Mesodermal cell (in vitro differentiated cells): ENCODE data around the gene SPATA9.
"Not testable (repeated sequence)": the region's sequence is repeated elsewhere in the genome, so short reads cannot be mapped to it uniquely, and the experiment has no call there.

Experiments used
- H3K27ac ChIP-seq: 2 replicates; pipeline ENCODE4 v1.7.0; 2013; ENCODE audit warnings: mild to moderate bottlenecking, low read depth, low read length, moderate library complexity; ENCODE audit not compliant: severe bottlenecking
- H3K36me3 ChIP-seq: 2 replicates; pipeline ENCODE4 v1.7.1; 2013; ENCODE audit warnings: mild to moderate bottlenecking, low read length, moderate library complexity; ENCODE audit not compliant: control insufficient read depth, insufficient read depth
- H3K4me1 ChIP-seq: one replicate; pipeline ENCODE4 v1.7.1; 2013; ENCODE audit warnings: mild to moderate bottlenecking, low read length; ENCODE audit not compliant: insufficient read depth, control insufficient read depth, poor library complexity, severe bottlenecking
- H3K4me3 ChIP-seq: 2 replicates; pipeline ENCODE4 v1.7.0; 2013; ENCODE audit warnings: low read length, control low read depth, mild to moderate bottlenecking; ENCODE audit not compliant: insufficient read depth, poor library complexity, severe bottlenecking; ENCODE audit errors: extremely low read depth
- H3K9me3 ChIP-seq: 2 replicates; pipeline ENCODE4 v1.7.1; 2013; ENCODE audit warnings: mild to moderate bottlenecking, low read length, moderate library complexity; ENCODE audit not compliant: control insufficient read depth
- WGBS, 2 experiments: methylation state at CpG; one replicate each; pipeline ENCODE4 v1.1.5; 2013; ENCODE audit warnings: missing lambda C conversion rate in 2 of 2; ENCODE audit not compliant: insufficient coverage in 2 of 2; 5-methylcytosine and 5-hydroxymethylcytosine counted together

Gene SPATA9

GRCh38 chr5:95641741-95642220 is 41.0 kb downstream of the SPATA9 start:
- no peaks in the 10 kb centered on the region for H3K9me3 ChIP-seq
- no peak overlapping the region for H3K27ac ChIP-seq
- H3K4me1 ChIP-seq = no peaks in the 10 kb centered on the region
- 90 to 91% methylated on average over 2 to 3 of the region's 5 CpGs for WGBS, 2 experiments
- H3K4me3 ChIP-seq = no peak overlapping the region
- no peaks in the 10 kb centered on the region for H3K36me3 ChIP-seq

- H3K27ac ChIP-seq = no peak overlapping the region
- H3K9me3 ChIP-seq = no peaks in the 10 kb centered on the region
- no peak overlapping the region for H3K4me3 ChIP-seq
- WGBS, 2 experiments = 76 to 84% methylated on average over 3 of the region's 3 CpGs
- no peaks in the 10 kb centered on the region for H3K4me1 ChIP-seq
- no peaks in the 10 kb centered on the region for H3K36me3 ChIP-seq
Observed at GRCh38 chr5:95638632-95639031, 44.2 kb downstream of the SPATA9 start.

DNA sequence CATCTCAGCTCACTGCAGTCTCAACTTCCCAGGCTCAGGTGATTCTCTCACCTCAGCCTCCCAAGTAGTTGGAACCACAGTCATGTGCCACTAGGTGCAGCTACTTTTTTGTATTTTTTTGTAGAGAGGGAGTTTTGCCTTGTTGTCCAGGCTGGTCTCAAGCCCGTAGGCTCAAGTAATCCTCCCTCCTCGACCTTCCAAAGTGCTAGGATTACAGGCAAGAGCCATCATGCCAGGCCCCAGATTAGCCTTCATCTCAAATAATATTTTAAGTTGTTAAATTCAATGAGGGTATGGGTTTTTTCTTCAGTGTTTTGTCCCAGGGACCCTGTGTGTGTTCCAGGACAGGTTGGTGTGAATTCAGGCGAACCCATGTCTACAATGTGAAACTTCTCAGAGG is 48.7 kb downstream of the SPATA9 start:
- WGBS, 2 experiments = 100% methylated on average over 1 of the region's 3 CpGs; no CpG with 5 or more reads in 1 of the 2 experiments
- no peak overlapping the region for H3K4me3 ChIP-seq

DNA sequence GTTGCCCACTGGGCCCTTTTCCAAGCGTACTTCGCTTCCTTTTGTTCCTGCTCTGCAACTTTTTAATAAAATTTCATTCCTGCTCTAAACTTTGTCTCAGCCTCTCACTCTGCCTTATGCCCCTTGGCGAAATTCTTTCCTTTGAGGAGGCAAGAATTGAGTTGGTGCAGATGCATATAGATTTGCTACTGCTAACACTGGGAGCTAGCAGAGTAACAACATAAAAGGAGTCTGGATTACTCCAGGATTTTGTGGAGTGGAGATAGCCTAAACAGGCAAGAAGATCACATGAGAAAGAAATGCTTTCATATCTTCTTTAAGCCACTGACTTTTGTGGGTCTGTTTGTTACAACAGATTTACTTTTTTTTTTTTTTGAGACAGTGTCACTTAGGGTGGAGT is 49.1 kb downstream of the SPATA9 start:
- Histone ChIP-seq H3K4me1 (peaks cover 14% of the 10 kb centered on the region), H3K9me3 (no peaks in the 10 kb centered on the region), H3K36me3 (no peaks in the 10 kb centered on the region), H3K27ac (no peak overlapping the region), H3K4me3 (no peak overlapping the region)
- WGBS, 2 experiments = 100% methylated on average over 2 of the region's 3 CpGs

More for the DNA sequence above, 48.7 kb downstream of the SPATA9 start:
- Histone ChIP-seq H3K27ac (no peak overlapping the region), H3K9me3 (no peaks in the 10 kb centered on the region), H3K4me1 (peaks cover 14% of the 10 kb centered on the region), H3K36me3 (no peaks in the 10 kb centered on the region)

GRCh38 chr5:95632942-95633341 is 49.8 kb downstream of the SPATA9 start:
- H3K36me3 ChIP-seq, H3K27ac ChIP-seq, H3K4me3 ChIP-seq, H3K9me3 ChIP-seq: not testable (repeated sequence)
- peaks cover 14% of the 10 kb centered on the region for H3K4me1 ChIP-seq
- WGBS, 2 experiments = 83% methylated on average over 1 of the region's 2 CpGs; no CpG with 5 or more reads in 1 of the 2 experiments

GRCh38 chr5:95631991-95632675 is 50.7 kb downstream of the SPATA9 start:
- 81 to 93% methylated on average over 1 to 3 of the region's 4 CpGs for WGBS, 2 experiments
- Histone ChIP-seq H3K9me3 (no peaks in the 10 kb centered on the region), H3K4me3 (no peak overlapping the region), H3K4me1 (peaks cover 14% of the 10 kb centered on the region), H3K36me3 (no peaks in the 10 kb centered on the region), H3K27ac (no peak overlapping the region)

- no CpG with 5 or more reads among the region's 2 CpGs for WGBS, 2 experiments
- no peak overlapping the region for H3K27ac ChIP-seq
Observed at GRCh38 chr5:95631255-95631958, 51.4 kb downstream of the SPATA9 start.

DNA sequence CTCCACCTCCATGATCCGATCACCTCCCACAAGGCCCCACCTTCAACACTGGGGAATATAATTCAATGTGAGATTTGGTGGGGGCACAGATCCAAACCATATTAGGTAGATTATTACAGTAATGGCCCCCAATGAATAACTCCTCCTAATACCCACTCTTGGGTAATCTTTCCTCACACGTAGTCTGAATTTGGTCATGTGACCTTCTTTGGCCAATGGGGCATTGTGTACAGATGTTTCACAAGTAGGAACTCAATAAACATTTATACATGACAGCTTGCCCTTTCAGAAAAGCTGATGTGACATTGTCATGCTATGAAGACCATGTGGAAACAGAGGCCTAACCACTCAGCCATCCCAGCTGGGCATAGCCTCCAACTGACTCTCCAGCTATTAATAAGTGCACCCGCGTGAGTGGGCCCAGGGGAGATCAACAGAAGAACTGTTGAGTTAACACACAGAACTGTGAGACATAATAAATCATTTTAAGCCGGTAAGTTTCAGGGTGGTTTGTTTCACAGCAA is 52.3 kb downstream of the SPATA9 start:
- Histone ChIP-seq H3K4me1 (peaks cover 14% of the 10 kb centered on the region), H3K36me3 (no peaks in the 10 kb centered on the region), H3K9me3 (no peaks in the 10 kb centered on the region), H3K4me3 (no peak overlapping the region), H3K27ac (no peak overlapping the region)
- 82 to 98% methylated on average over 1 to 4 of the region's 5 CpGs for WGBS, 2 experiments

More at GRCh38 chr5:95631255-95631958, 51.4 kb downstream of the SPATA9 start:
- Histone ChIP-seq H3K9me3 (no peaks in the 10 kb centered on the region), H3K36me3 (no peaks in the 10 kb centered on the region), H3K4me3 (no peak overlapping the region), H3K4me1 (peaks cover 14% of the 10 kb centered on the region)

DNA sequence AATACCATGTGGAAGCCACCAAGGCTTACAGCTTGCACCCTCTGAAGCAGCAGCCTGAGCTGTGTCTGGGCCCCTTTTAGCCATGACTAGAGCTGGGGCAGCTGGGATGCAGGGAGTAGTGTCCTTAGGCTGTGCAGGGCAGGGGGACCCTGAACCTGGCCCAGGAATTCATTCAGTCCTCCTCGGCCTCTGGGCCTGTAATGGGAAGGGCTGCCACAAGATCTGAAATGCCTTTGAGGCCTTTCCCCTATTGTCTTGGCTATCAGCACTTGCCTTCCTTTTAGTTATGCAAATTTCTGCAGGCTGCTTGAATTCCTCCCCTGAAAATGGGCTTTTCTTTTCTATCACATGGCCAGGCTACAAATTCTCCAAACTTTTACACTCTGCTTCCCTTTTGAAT is 53.9 kb downstream of the SPATA9 start:
- Histone ChIP-seq H3K4me3 (no peak overlapping the region), H3K4me1 (peaks cover 14% of the 10 kb centered on the region), H3K36me3 (no peaks in the 10 kb centered on the region), H3K27ac (no peak overlapping the region), H3K9me3 (no peaks in the 10 kb centered on the region)
- 83% methylated on average over 1 of the region's 1 CpG for WGBS, 2 experiments

- Histone ChIP-seq H3K27ac (no peak overlapping the region), H3K9me3 (no peaks in the 10 kb centered on the region), H3K36me3 (no peaks in the 10 kb centered on the region), H3K4me3 (no peak overlapping the region), H3K4me1 (peaks cover 14% of the 10 kb centered on the region)
- WGBS, 2 experiments = 96 to 97% methylated on average over 3 of the region's 4 CpGs
Observed at GRCh38 chr5:95627971-95628810, 54.6 kb downstream of the SPATA9 start.
